Adrenal gland (tissue), 12 donors: ENCODE measurements around the gene PSMD13. TPM values are rescaled to one million over a fixed set of nuclear protein-coding genes. Genes with fewer than 3 reads are reported as not detected.

Experiments
- DNase-seq, 7 donors: peaks; one replicate each; pipeline ENCODE4 v3.0.0-alpha.2; 2019 to 2020
- H3K27ac ChIP-seq, 5 donors: fragments of 200-600 bp; sonication (generic) in 4 of 5; 1 replicate in 3 of 5; 2 replicates in 2 of 5; pipeline versions ENCODE4 v1.5.1 to v1.8.0; 2016 to 2020; ENCODE audit warnings: mild to moderate bottlenecking in 1 of 5
- H3K27me3 ChIP-seq: fragments of 200-600 bp; 2 replicates; pipeline ENCODE4 v1.8.0; 2021
- H3K36me3 ChIP-seq, 2 donors: fragments of 200-600 bp; replicated peaks in 1 of 2; 1 replicate in 1 of 2; 2 replicates in 1 of 2; pipeline versions ENCODE4 v1.5.1 to v1.8.0; 2018 to 2022
- H3K4me1 ChIP-seq, 2 donors: fragments of 200-600 bp; replicated peaks in 1 of 2; 1 replicate in 1 of 2; 2 replicates in 1 of 2; pipeline versions ENCODE4 v1.5.1 to v1.8.0; 2018 to 2021
- H3K4me3 ChIP-seq, 4 donors: fragments of 200-600 bp; sonication (generic) in 3 of 4; one replicate each; pipeline ENCODE4 v1.5.1; 2016 to 2018
- H3K9me3 ChIP-seq, 3 donors: fragments of 200-600 bp; sonication (generic) in 1 of 3; replicated peaks in 1 of 3; 1 replicate in 2 of 3; 2 replicates in 1 of 3; pipeline versions ENCODE4 v1.5.1 to v1.8.0; 2016 to 2021
- CTCF ChIP-seq, 6 experiments: fragments of 450-650 bp in 4 of 6; fragments of 200-600 bp in 2 of 6; sonication (generic) in 1 of 6; IDR thresholded peaks; 1 replicate in 5 of 6; 2 replicates in 1 of 6; pipeline versions ENCODE4 v1.5.1 to v1.8.0; 2016 to 2021; ENCODE audit warnings: antibody characterized with exemption in 6 of 6, mild to moderate bottlenecking in 2 of 6, moderate library complexity in 1 of 6
- POLR2A ChIP-seq, 2 donors: fragments of 450-650 bp; IDR thresholded peaks; one replicate each; pipeline ENCODE4 v1.6.1; 2017; ENCODE audit warnings: antibody characterized with exemption in 2 of 2, mild to moderate bottlenecking in 2 of 2, moderate library complexity in 1 of 2
- WGBS, 4 donors: extraction: QIAGEN DNeasy Blood & Tissue Kit in 2 of 4; methylation state at CpG; one replicate each; pipeline versions ENCODE4 v1.1.5 to v1.1.7; 2013 to 2017; 5-methylcytosine and 5-hydroxymethylcytosine counted together
- intact Hi-C, 2 donors: fragments of 100-400 bp; cut with DNase I; formaldehyde crosslinking; loops; one replicate each; pipeline versions ENCODE4 v1.14.1 to v1.15.0; 2022 to 2023
- polyA plus RNA-seq, 3 donors: library from polyadenylated mRNA; stranded (reverse); fragments of 200-250 nt in 2 of 3; fragments of 350-450 nt in 1 of 3; fragmentation: Illumina TruSeq in 1 of 3; extraction: RNeasy Lipid Tissue Mini Kit (QIAGEN cat#74804) in 1 of 3; gene quantifications; one replicate each; pipeline ENCODE4 v1.2.3, GENCODE V29; 2013 to 2014
- total RNA-seq, 9 donors: library from RNA; depleted of rRNA in 4 of 9; stranded (reverse); fragments of >200 nt in 4 of 9; fragments of 120-200 nt in 1 of 9; fragmentation: NEBNext Ultra II Directional in 1 of 9; extraction: Animal tissue kit (Norgen Biotek cat#: 25700) in 1 of 9; gene quantifications; one replicate each; pipeline versions ENCODE4 v1.1.0 to v1.2.4, GENCODE V29; 2013 to 2023
- donor health status: healthy with polysubstance abuse.
- donor health status: Bipolar disorder and iron deficiency.
- donor health status: DM: yes; HTN: yes; CAD: no.
- donor health status: DM: no; HTN: no; CAD: no.
- donor health status: DM: no; HTN: no; CAD: no.
- donor health status: DM: yes; HTN: yes; CAD: no.

The PSMD13 gene
- total and polyA plus RNA-seq, 12 donors = 62.2 to 174 (median 89.4) TPM

- Histone ChIP-seq H3K4me1 (no peaks in the 10 kb centered on the region), H3K27me3 (no peaks in the 10 kb centered on the region), H3K4me3 (peak within 1 kb of the TSS in 2 of 4 donors; percentile 34 to 85), H3K27ac (peak within 1 kb of the TSS in 1 of 5 donors; percentile 57), H3K9me3 (no peaks in the 10 kb centered on the region), H3K36me3 (no peaks in the 10 kb centered on the region)
- TF ChIP-seq POLR2A (IDR thresholded peaks at IDR 0.05) = no peak
- no peak for TF ChIP-seq CTCF (IDR thresholded peaks at IDR 0.05)
- peak in 5 of 7 donors; percentile 50 to 64 (median 57) for DNase-seq
- intact Hi-C loops = no loop called here
- WGBS, 4 donors = 1% methylated on average over 100 to 105 of the region's 112 CpGs; no CpG with 5 or more reads in 2 of the 4 donors
These were observed 52.0 kb downstream of the PSMD13 start, which contains the start of gene PGGHG for GRCh38 chr11:288478-289397. TSS of gene PGGHG (plus strand) at chr11:289126. CDS start at chr11:289817, 691 bp downstream.

- WGBS, 4 donors = 22 to 74% (median 36%) methylated on average over 3 to 14 of the region's 14 CpGs
- Histone ChIP-seq H3K4me3 (peak overlapping the region in 1 of 4 donors; percentile 85), H3K9me3 (no peaks in the 10 kb centered on the region), H3K27ac (peak overlapping the region in 1 of 5 donors; percentile 57), H3K36me3 (no peaks in the 10 kb centered on the region), H3K27me3 (no peaks in the 10 kb centered on the region), H3K4me1 (no peaks in the 10 kb centered on the region)
- DNase-seq = peak in 1 of 7 donors; percentile 9
- no peak for TF ChIP-seq POLR2A (IDR thresholded peaks at IDR 0.05)
- TF ChIP-seq CTCF (IDR thresholded peaks at IDR 0.05) = no peak
- intact Hi-C loops = no loop called here
These were observed 52.6 kb downstream of the PSMD13 start for GRCh38 chr11:289398-289711.

DNA sequence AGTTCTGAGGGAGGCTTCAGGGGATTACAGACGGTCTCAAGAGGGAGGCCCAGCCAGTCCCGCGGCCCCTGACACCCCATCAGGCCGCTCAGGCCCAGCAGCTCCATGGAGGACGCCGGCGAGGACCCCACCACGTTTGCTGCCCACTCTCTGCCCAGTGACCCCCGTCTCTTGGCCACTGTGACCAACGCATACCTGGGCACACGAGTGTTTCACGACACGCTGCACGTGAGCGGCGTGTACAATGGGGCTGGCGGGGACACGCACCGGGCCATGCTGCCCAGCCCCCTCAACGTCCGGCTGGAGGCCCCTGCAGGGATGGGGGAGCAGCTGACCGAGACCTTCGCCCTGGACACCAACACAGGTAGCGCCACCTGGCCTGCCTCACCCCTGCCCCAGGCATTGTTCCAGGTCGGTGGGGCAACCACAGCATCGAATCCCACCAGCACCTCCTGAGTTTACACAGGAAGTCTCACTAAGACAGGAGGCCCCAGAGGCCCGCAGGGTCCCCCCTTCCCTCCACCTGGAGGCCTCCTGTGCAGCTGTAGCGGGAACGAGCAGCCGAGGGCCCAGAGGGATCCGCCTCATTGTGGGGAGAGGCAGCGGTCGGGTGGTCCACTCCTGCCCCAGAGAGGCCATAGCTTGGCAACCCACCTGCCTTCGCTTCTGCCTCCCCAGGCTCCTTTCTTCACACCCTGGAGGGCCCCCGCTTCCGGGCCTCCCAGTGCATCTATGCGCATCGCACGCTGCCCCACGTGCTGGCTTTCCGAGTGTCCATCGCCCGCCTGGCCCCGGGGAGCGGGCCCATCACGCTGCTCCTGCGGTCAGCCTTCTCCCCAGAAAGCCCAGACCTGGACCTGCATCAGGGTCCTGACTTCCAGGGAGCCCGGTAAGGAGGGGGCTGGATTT lies 53.2 kb downstream of the PSMD13 start:
- no peak for DNase-seq
- no peaks in the 10 kb centered on the region for H3K36me3 ChIP-seq
- WGBS, 4 donors = 87 to 91% (median 88%) methylated on average over 32 to 48 of the region's 48 CpGs
- H3K27me3 ChIP-seq = no peaks in the 10 kb centered on the region
- no peaks in the 10 kb centered on the region for H3K4me1 ChIP-seq
- intact Hi-C loops = loop anchor here in 1 of 2 donors (10.0 kb wide), 1 partner anchor 155 kb away; the partner anchor contains the start of gene ANO9
- no peak for TF ChIP-seq CTCF (IDR thresholded peaks at IDR 0.05)
- TF ChIP-seq POLR2A (IDR thresholded peaks at IDR 0.05) = no peak
- no peak overlapping the region for H3K27ac ChIP-seq
- H3K4me3 ChIP-seq = peak overlapping the region in 1 of 4 donors; percentile 85
- H3K9me3 ChIP-seq = no peaks in the 10 kb centered on the region
